ENCODE data around the gene HAND2.

Gene HAND2

GRCh38 chr4:173493041-173493440 lies 37.0 kb downstream of the HAND2 start:
- CTCF ChIA-PET = no interaction called here
- H3K4me3 ChIP-seq (ENCODE audit: control insufficient read depth in 1 of 7, extremely low read depth in 1 of 7, insufficient read depth in 4 of 7, low read depth in 2 of 7, low read length in 6 of 7) = no peak overlapping the region
- H3K36me3 ChIP-seq (ENCODE audit: control insufficient read depth in 4 of 4, insufficient read depth in 4 of 4, low read length in 3 of 4) = no peaks in the 10 kb centered on the region
- peaks cover 0 to 1% (median 0%) of the 10 kb centered on the region in 5 experiments for H3K9me3 ChIP-seq (ENCODE audit: control extremely low read depth in 1 of 5, control insufficient read depth in 4 of 5, insufficient read depth in 2 of 5, low read depth in 1 of 5, low read length in 4 of 5)
- POLR2A ChIA-PET = no interaction called here
- H3K27me3 ChIP-seq (replicated peaks in 2 of 5; ENCODE audit: control insufficient read depth in 4 of 5, insufficient read depth in 5 of 5, low read length in 4 of 5) = peaks cover 7 to 47% (median 8%) of the 10 kb centered on the region in 5 experiments
- 93% methylated on average over 3 of the region's 4 CpGs for WGBS (ENCODE audit: insufficient coverage)
- H3K27ac ChIP-seq (ENCODE audit: insufficient read depth in 1 of 2, low read depth in 1 of 2, low read length in 2 of 2, poor library complexity in 1 of 2, severe bottlenecking in 2 of 2) = no peak overlapping the region
- DNase-seq = no peak
- peaks cover 7 to 36% (median 26%) of the 10 kb centered on the region in 4 experiments for H3K4me1 ChIP-seq (ENCODE audit: control extremely low read depth in 1 of 4, control insufficient read depth in 4 of 4, insufficient read depth in 4 of 4, low read length in 3 of 4)

GRCh38 chr4:173492315-173492714 lies 37.7 kb downstream of the HAND2 start:
- POLR2A ChIA-PET = no interaction called here
- H3K27ac ChIP-seq (ENCODE audit: insufficient read depth in 1 of 2, low read depth in 1 of 2, low read length in 2 of 2, poor library complexity in 1 of 2, severe bottlenecking in 2 of 2) = no peak overlapping the region
- CTCF ChIA-PET = interaction anchor here (1.0 to 2.6 kb wide), 3 partner anchors 11 to 71 kb away, joined by 3 to 12 read pairs (median 6); no protein-coding TSS in a partner anchor

GRCh38 chr4:173490817-173491528 lies 39.1 kb downstream of the HAND2 start:
- Histone ChIP-seq H3K27me3 (replicated peaks in 2 of 5; ENCODE audit: control insufficient read depth in 4 of 5, insufficient read depth in 5 of 5, low read length in 4 of 5) (peaks cover 6 to 30% (median 8%) of the 10 kb centered on the region in 5 experiments), H3K4me1 (ENCODE audit: control extremely low read depth in 1 of 4, control insufficient read depth in 4 of 4, insufficient read depth in 4 of 4, low read length in 3 of 4) (peaks cover 7 to 39% (median 26%) of the 10 kb centered on the region in 4 experiments), H3K4me3 (ENCODE audit: control insufficient read depth in 1 of 7, extremely low read depth in 1 of 7, insufficient read depth in 4 of 7, low read depth in 2 of 7, low read length in 6 of 7) (peak overlapping the region in 2 of 7 experiments; percentile 10 to 20), H3K36me3 (ENCODE audit: control insufficient read depth in 4 of 4, insufficient read depth in 4 of 4, low read length in 3 of 4) (no peaks in the 10 kb centered on the region), H3K9me3 (ENCODE audit: control extremely low read depth in 1 of 5, control insufficient read depth in 4 of 5, insufficient read depth in 2 of 5, low read depth in 1 of 5, low read length in 4 of 5) (peaks cover 0 to 1% (median 0%) of the 10 kb centered on the region in 5 experiments), H3K27ac (ENCODE audit: insufficient read depth in 1 of 2, low read depth in 1 of 2, low read length in 2 of 2, poor library complexity in 1 of 2, severe bottlenecking in 2 of 2) (no peak overlapping the region)
- 35% methylated on average over 4 of the region's 4 CpGs for WGBS (ENCODE audit: insufficient coverage)
- CTCF ChIA-PET = interaction anchor here (2.4 to 2.6 kb wide), 2 partner anchors 14 to 70 kb away, joined by 6 to 12 read pairs; no protein-coding TSS in a partner anchor
- peak; percentile 57 to 90 (median 82) for DNase-seq
- POLR2A ChIA-PET = no interaction called here

More at GRCh38 chr4:173492315-173492714, 37.7 kb downstream of the HAND2 start:
- H3K36me3 ChIP-seq (ENCODE audit: control insufficient read depth in 4 of 4, insufficient read depth in 4 of 4, low read length in 3 of 4) = no peaks in the 10 kb centered on the region
- peaks cover 7 to 36% (median 26%) of the 10 kb centered on the region in 4 experiments for H3K4me1 ChIP-seq (ENCODE audit: control extremely low read depth in 1 of 4, control insufficient read depth in 4 of 4, insufficient read depth in 4 of 4, low read length in 3 of 4)
- DNase-seq = no peak
- H3K27me3 ChIP-seq (replicated peaks in 2 of 5; ENCODE audit: control insufficient read depth in 4 of 5, insufficient read depth in 5 of 5, low read length in 4 of 5) = peaks cover 7 to 43% (median 8%) of the 10 kb centered on the region in 5 experiments
- H3K9me3 ChIP-seq (ENCODE audit: control extremely low read depth in 1 of 5, control insufficient read depth in 4 of 5, insufficient read depth in 2 of 5, low read depth in 1 of 5, low read length in 4 of 5) = peaks cover 0 to 1% (median 0%) of the 10 kb centered on the region in 5 experiments
- WGBS (ENCODE audit: insufficient coverage) = 100% methylated on average over 1 of the region's 4 CpGs
- no peak overlapping the region for H3K4me3 ChIP-seq (ENCODE audit: control insufficient read depth in 1 of 7, extremely low read depth in 1 of 7, insufficient read depth in 4 of 7, low read depth in 2 of 7, low read length in 6 of 7)

- POLR2A ChIA-PET = no interaction called here
- no peak for DNase-seq
- H3K4me1 ChIP-seq (ENCODE audit: control extremely low read depth in 1 of 4, control insufficient read depth in 4 of 4, insufficient read depth in 4 of 4, low read length in 3 of 4) = peaks cover 7 to 39% (median 26%) of the 10 kb centered on the region in 4 experiments
These were observed 39.8 kb downstream of the HAND2 start for GRCh38 chr4:173490256-173490655.

GRCh38 chr4:173489514-173489913 lies 40.5 kb downstream of the HAND2 start:
- peaks cover 0 to 1% (median 0%) of the 10 kb centered on the region in 5 experiments for H3K9me3 ChIP-seq (ENCODE audit: control extremely low read depth in 1 of 5, control insufficient read depth in 4 of 5, insufficient read depth in 2 of 5, low read depth in 1 of 5, low read length in 4 of 5)
- no peak overlapping the region for H3K4me3 ChIP-seq (ENCODE audit: control insufficient read depth in 1 of 7, extremely low read depth in 1 of 7, insufficient read depth in 4 of 7, low read depth in 2 of 7, low read length in 6 of 7)
- H3K36me3 ChIP-seq (ENCODE audit: control insufficient read depth in 4 of 4, insufficient read depth in 4 of 4, low read length in 3 of 4) = no peaks in the 10 kb centered on the region
- H3K4me1 ChIP-seq (ENCODE audit: control extremely low read depth in 1 of 4, control insufficient read depth in 4 of 4, insufficient read depth in 4 of 4, low read length in 3 of 4) = peaks cover 7 to 37% (median 25%) of the 10 kb centered on the region in 4 experiments
- CTCF ChIA-PET = interaction anchor here (2.6 kb wide), 1 partner anchor 69 kb away, joined by 12 read pairs; no protein-coding TSS in a partner anchor
- DNase-seq = no peak
- no peak overlapping the region for H3K27ac ChIP-seq (ENCODE audit: insufficient read depth in 1 of 2, low read depth in 1 of 2, low read length in 2 of 2, poor library complexity in 1 of 2, severe bottlenecking in 2 of 2)
- H3K27me3 ChIP-seq (replicated peaks in 2 of 5; ENCODE audit: control insufficient read depth in 4 of 5, insufficient read depth in 5 of 5, low read length in 4 of 5) = peaks cover 0 to 16% (median 2%) of the 10 kb centered on the region in 5 experiments
- POLR2A ChIA-PET = no interaction called here

More at GRCh38 chr4:173490256-173490655, 39.8 kb downstream of the HAND2 start:
- CTCF ChIA-PET = interaction anchor here (2.4 to 2.6 kb wide), 2 partner anchors 13 to 69 kb away, joined by 6 to 12 read pairs; no protein-coding TSS in a partner anchor
- Histone ChIP-seq H3K36me3 (ENCODE audit: control insufficient read depth in 4 of 4, insufficient read depth in 4 of 4, low read length in 3 of 4) (no peaks in the 10 kb centered on the region), H3K27me3 (replicated peaks in 2 of 5; ENCODE audit: control insufficient read depth in 4 of 5, insufficient read depth in 5 of 5, low read length in 4 of 5) (peaks cover 2 to 23% (median 3%) of the 10 kb centered on the region in 5 experiments), H3K27ac (ENCODE audit: insufficient read depth in 1 of 2, low read depth in 1 of 2, low read length in 2 of 2, poor library complexity in 1 of 2, severe bottlenecking in 2 of 2) (no peak overlapping the region), H3K9me3 (ENCODE audit: control extremely low read depth in 1 of 5, control insufficient read depth in 4 of 5, insufficient read depth in 2 of 5, low read depth in 1 of 5, low read length in 4 of 5) (peaks cover 0 to 1% (median 0%) of the 10 kb centered on the region in 5 experiments), H3K4me3 (ENCODE audit: control insufficient read depth in 1 of 7, extremely low read depth in 1 of 7, insufficient read depth in 4 of 7, low read depth in 2 of 7, low read length in 6 of 7) (no peak overlapping the region)
- 84% methylated on average over 3 of the region's 3 CpGs for WGBS (ENCODE audit: insufficient coverage)

- H3K9me3 ChIP-seq (ENCODE audit: control extremely low read depth in 1 of 5, control insufficient read depth in 4 of 5, insufficient read depth in 2 of 5, low read depth in 1 of 5, low read length in 4 of 5) = peaks cover 0 to 1% (median 0%) of the 10 kb centered on the region in 5 experiments
- ChIA-PET CTCF (interaction anchor here (1.0 to 1.6 kb wide), 2 partner anchors 68 to 632 kb away, joined by 4 to 5 read pairs; no protein-coding TSS in a partner anchor), POLR2A (interaction anchor here (0.7 kb wide), 1 partner anchor 64 kb away, joined by 4 read pairs; no protein-coding TSS in a partner anchor)
- no peak for DNase-seq
- WGBS (ENCODE audit: insufficient coverage) = no CpG with 5 or more reads among the region's 1 CpG
- no peaks in the 10 kb centered on the region for H3K36me3 ChIP-seq (ENCODE audit: control insufficient read depth in 4 of 4, insufficient read depth in 4 of 4, low read length in 3 of 4)
- peaks cover 0 to 8% (median 2%) of the 10 kb centered on the region in 5 experiments for H3K27me3 ChIP-seq (replicated peaks in 2 of 5; ENCODE audit: control insufficient read depth in 4 of 5, insufficient read depth in 5 of 5, low read length in 4 of 5)
- H3K27ac ChIP-seq (ENCODE audit: insufficient read depth in 1 of 2, low read depth in 1 of 2, low read length in 2 of 2, poor library complexity in 1 of 2, severe bottlenecking in 2 of 2) = no peak overlapping the region
- H3K4me1 ChIP-seq (ENCODE audit: control extremely low read depth in 1 of 4, control insufficient read depth in 4 of 4, insufficient read depth in 4 of 4, low read length in 3 of 4) = peaks cover 5 to 31% (median 18%) of the 10 kb centered on the region in 4 experiments
- no peak overlapping the region for H3K4me3 ChIP-seq (ENCODE audit: control insufficient read depth in 1 of 7, extremely low read depth in 1 of 7, insufficient read depth in 4 of 7, low read depth in 2 of 7, low read length in 6 of 7)
These were observed 41.4 kb downstream of the HAND2 start for GRCh38 chr4:173488656-173489055.

GRCh38 chr4:173488074-173488473 lies 42.0 kb downstream of the HAND2 start:
- no peak overlapping the region for H3K4me3 ChIP-seq (ENCODE audit: control insufficient read depth in 1 of 7, extremely low read depth in 1 of 7, insufficient read depth in 4 of 7, low read depth in 2 of 7, low read length in 6 of 7)
- 100% methylated on average over 1 of the region's 1 CpG for WGBS (ENCODE audit: insufficient coverage)
- H3K4me1 ChIP-seq (ENCODE audit: control extremely low read depth in 1 of 4, control insufficient read depth in 4 of 4, insufficient read depth in 4 of 4, low read length in 3 of 4) = peaks cover 5 to 31% (median 18%) of the 10 kb centered on the region in 4 experiments
- DNase-seq = no peak
- no peak overlapping the region for H3K27ac ChIP-seq (ENCODE audit: insufficient read depth in 1 of 2, low read depth in 1 of 2, low read length in 2 of 2, poor library complexity in 1 of 2, severe bottlenecking in 2 of 2)
- no peaks in the 10 kb centered on the region for H3K36me3 ChIP-seq (ENCODE audit: control insufficient read depth in 4 of 4, insufficient read depth in 4 of 4, low read length in 3 of 4)
- peaks cover 0 to 4% (median 2%) of the 10 kb centered on the region in 5 experiments for H3K27me3 ChIP-seq (replicated peaks in 2 of 5; ENCODE audit: control insufficient read depth in 4 of 5, insufficient read depth in 5 of 5, low read length in 4 of 5)
- ChIA-PET POLR2A (no interaction called here), CTCF (interaction anchor here (1.0 to 1.6 kb wide), 4 partner anchors 11 to 633 kb away, joined by 3 to 5 read pairs (median 4); no protein-coding TSS in a partner anchor)
- peaks cover 0 to 1% (median 0%) of the 10 kb centered on the region in 5 experiments for H3K9me3 ChIP-seq (ENCODE audit: control extremely low read depth in 1 of 5, control insufficient read depth in 4 of 5, insufficient read depth in 2 of 5, low read depth in 1 of 5, low read length in 4 of 5)
